ENCODE results near the gene DIPK1A.
"Not testable (repeated sequence)": the region's sequence is repeated elsewhere in the genome, so short reads cannot be mapped to it uniquely, and the experiment has no call there.

Gene DIPK1A

GRCh38 chr1:92913093-92913819 lies 48.0 kb downstream of the DIPK1A start:
- peak; percentile 22 for DNase-seq

DNA sequence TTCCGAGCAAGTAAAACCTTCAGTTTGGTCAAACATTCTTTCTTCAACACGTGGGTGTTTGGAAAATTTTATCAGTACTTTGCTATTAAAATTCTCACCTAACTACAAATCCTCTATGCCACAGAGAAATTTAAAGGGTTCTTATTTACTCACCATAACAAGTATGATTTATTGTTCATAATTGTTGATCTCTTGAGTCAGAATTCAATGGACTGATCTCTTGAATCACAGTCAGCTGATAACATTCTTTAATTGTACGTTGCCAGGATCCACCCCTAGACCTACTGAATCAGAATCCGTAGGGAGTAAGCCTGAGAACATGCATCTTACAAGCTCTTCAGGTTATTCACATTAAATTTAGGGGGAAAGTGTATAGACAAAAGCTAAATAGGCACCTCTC lies 51.2 kb downstream of the DIPK1A start:
- DNase-seq = no peak

DNA sequence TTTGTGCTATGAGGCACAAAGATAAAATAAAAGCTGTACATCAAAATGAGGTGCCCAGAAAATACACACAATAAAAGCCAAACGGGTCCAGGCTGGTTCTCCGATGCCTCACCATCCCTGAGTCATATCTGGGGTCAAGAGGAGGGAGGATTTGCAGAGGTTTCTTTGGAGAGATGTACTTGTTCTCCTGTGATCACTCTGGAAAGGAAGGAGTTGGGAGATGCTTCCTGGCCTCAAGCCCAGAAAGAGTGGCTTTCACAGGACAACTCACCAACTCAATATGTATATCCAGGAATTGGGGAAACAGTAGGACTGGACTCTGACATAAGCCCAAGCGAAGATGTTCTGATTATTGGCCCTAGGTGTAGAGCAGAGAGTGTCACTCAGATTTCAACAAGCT lies 51.9 kb downstream of the DIPK1A start:
- DNase-seq = no peak

DNA sequence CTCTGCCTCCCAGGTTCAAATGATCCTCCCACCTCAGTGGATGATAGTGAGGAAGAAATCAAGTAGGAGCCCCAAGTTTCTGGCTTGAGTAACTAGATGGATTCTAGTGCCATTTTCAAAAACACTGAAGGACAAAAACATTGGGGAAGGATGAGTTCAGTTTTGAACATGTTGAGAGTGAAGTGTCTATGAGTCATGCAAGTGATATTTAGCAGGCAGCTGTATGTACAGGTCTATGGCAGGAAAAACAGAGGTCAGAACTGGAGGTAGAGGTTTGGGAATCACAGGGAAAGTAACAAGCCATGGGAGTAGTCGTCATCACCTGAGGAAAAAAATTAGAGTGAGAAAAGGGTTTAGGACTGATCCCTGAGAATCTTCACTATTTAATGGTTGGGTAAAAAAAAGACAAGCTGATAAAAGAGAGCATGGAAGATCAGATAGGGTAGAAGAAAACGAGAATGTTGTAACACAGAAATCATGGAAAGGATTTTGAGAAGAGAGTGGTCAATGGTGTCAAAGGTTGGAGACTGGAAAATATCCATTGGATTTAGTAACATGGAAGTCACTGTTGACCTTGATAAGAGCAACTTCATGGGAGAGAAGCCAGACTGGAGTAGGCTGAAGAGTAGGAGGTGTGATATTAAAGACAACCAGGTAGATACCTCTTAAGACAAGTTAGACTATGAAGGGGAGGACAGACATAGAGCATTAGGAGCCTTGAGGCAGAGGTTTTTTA lies 53.1 kb downstream of the DIPK1A start:
- DNase-seq = no peak

DNA sequence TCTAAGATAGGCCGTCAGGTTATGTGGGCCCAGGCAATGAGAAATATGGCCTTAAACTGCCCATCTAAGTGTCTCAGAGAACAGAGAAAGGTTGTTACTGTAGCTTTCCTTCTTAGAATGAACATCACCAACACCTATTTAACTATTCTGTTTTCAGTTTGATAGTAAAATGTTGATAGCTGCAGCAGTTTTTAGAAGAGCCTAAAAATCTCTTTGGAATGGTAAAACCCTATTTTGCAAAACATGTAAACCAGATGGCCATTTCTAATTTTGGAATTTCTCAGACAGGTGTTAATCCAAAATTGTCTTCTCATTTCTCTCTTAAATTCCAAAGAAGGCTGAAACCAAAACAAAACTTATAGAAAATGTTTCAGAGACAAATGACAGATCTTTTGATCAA lies 57.5 kb downstream of the DIPK1A start:
- DNase-seq = no peak

- no peak for DNase-seq
These were observed 58.9 kb downstream of the DIPK1A start for GRCh38 chr1:92902406-92902744.

GRCh38 chr1:92901699-92902405 lies 59.4 kb downstream of the DIPK1A start:
- DNase-seq = no peak

GRCh38 chr1:92901126-92901525 lies 60.1 kb downstream of the DIPK1A start:
- no peak for DNase-seq

DNA sequence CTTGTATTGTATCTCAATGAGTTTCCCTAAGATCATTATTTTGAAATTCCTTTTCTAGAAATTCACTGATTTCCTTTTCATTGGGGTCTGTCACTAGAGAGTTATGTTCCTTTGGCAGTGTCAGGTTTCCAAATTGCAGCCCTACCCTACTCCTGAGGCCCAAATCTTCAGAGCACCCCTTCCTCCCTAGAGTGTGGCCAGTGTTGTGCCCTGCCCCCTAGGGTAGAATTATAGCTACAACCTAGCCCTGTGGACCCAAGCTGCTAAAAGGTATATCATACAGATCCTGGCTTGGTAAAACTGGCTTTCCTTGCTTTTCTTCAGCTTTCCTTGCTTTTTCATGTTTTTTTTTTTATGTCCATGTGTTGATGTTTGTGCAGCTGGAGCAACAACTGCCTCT lies 60.7 kb downstream of the DIPK1A start:
- DNase-seq = no peak

- DNase-seq = no peak
These were observed 61.5 kb downstream of the DIPK1A start for GRCh38 chr1:92899780-92900179.

DNA sequence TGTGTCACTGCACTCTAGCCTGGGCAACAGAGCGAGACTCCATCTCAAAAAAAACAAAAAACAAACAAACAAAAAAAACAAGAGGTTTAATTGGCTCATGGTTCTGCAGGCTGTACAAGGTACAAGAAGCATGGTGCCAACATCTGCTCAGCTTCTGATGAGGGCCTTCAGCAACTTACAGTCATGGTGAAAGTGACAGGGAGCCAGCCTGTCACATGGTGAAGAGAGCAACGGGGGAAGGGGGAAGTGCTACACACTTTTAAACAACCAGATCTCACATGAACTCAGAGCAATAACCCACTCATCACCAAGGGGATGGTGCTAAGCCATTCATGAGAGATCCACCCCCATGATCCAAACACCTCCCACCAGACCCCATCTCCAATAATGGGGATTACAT lies 63.2 kb downstream of the DIPK1A start:
- DNase-seq = not testable (repeated sequence)

DNA sequence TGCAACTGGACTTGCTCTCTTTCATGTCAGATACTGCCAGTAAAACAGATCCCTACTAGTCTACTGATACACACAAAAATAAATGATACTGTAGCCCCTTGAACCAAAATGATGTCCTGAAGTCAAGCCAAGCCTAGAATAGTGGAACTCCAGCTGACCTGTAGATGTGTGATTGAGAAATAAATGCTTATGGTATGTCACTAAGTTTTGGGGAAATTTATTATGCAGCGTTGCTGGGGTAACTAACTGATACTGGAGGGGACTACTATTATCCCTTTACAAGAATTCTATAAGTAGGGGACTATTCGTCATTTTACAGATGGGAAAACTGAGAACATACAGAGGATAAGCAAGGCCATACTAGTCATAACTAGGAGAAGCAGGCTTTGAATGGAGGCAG lies 73.8 kb downstream of the DIPK1A start:
- no peak for DNase-seq

DNA sequence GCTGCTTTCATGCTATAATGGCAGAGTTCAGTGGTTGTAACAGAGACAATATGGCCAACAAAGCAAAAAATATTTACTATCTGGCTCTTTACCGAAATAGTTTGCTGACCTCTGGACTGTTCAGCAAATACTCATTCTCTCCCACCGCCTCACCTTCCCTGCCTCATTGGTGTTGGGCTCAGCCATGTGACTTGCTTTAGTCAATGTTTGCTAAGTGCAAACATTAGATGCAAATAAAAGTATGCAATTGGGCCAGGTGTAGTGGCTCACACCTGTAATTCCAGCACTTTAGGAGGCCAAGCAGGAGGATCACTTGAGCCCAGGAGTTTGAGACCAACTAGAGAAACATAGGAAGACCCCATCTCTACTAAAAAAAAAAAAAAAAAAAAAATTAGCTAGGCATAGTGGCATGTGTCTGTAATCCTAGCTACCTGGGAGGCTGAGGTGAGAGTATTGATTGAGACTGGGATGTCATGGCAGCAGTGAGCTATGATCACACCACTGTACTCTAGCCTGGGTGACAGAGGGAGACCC lies 74.3 kb downstream of the DIPK1A start:
- DNase-seq = no peak

DNA sequence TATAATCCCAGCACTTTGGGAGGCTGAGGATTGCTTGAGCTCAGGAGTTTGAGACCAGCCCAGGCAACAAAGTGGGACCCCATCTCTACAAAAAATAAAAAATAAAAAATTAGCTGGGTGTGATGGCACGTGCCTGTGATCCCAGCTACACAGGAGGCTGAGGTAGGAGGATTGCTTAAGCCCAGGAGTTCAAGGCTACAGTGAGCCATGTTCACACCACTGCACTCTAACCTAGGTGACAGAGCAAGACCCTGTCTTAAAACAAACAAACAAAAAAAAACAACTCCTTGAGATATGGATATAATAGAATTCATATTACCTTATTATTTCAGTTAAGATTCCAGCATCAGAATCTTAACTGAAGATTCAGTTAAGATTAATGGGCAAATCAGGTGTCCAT lies 77.1 kb downstream of the DIPK1A start:
- no peak for DNase-seq

GRCh38 chr1:92883297-92883696 lies 78.0 kb downstream of the DIPK1A start:
- no peak for DNase-seq

GRCh38 chr1:92882819-92883218 lies 78.4 kb downstream of the DIPK1A start:
- peak; percentile 17 for DNase-seq

- DNase-seq = no peak
These were observed 79.9 kb downstream of the DIPK1A start for GRCh38 chr1:92881391-92881790.

DNA sequence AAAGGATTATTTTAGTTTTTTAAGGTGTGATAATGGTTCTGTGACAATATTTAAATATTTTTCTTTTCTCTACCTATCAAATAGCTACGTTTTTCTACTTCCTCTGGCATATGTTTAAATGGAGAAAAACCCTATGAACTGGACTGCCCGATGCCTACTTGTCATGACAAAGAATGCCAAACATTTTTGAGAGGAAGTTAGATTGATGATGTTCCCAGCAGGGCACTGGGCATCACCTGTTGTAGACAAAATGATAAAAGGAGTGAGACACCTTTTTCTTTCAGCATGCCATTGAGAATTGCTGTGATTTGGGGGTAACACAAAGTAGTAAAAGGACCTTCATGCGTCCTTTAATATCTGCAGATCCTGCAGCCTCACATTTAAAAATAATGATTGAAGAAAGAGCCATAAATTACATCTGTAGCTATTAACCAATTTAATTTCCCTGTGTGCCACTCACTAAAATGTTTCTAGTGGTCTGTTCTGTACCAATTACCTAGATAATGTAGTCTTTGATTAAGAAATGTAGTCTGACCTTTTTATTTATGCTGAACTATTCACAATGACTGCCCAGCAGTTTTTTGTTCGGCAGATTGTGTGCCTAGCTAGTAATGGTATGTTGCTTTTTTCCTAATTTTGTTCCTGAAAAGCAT lies 81.8 kb downstream of the DIPK1A start:
- DNase-seq = no peak

GRCh38 chr1:92877792-92878191 lies 83.5 kb downstream of the DIPK1A start:
- DNase-seq = peak; percentile 59

GRCh38 chr1:92877081-92877711 lies 84.1 kb downstream of the DIPK1A start:
- DNase-seq = no peak

GRCh38 chr1:92876351-92876750 lies 84.9 kb downstream of the DIPK1A start:
- DNase-seq = no peak

DNA sequence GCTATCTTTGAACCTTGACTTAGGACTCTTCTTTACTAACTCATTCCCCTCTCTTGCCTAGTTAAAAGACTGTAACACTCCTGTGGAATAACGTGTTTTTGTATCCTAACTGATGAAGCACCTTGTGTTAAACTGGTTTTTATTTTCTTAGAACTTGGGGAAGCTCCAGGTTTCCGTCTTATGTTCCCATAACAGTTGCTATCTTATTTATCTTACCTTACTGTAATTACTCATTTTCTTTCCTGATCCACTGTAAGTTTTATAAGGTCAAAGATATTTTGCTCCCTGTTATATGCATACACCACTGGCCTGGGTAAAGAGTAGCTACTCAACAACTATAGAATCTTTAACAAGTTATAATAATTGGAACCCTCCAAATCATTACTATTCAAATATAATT lies 86.3 kb downstream of the DIPK1A start:
- DNase-seq = no peak

GRCh38 chr1:92872719-92873118 lies 88.5 kb downstream of the DIPK1A start:
- DNase-seq = no peak

Measured in OCI-M1 (cell line).